GM21447 (cell line): ENCODE results near the gene CAMTA1.

ENCODE experiments used
- ATAC-seq: cut with Tn5 transposase; IDR thresholded peaks from one replicate; pipeline ENCODE4 v1.9.1; 2021; ENCODE audit not compliant: unreplicated experiment

CAMTA1 gene

GRCh38 chr1:7634546-7635240 lies 849.4 kb downstream of the CAMTA1 start:
- no peak for ATAC-seq

- ATAC-seq = no peak
Measured at GRCh38 chr1:7636795-7637526, 851.7 kb downstream of the CAMTA1 start.

- ATAC-seq = no peak
Measured at GRCh38 chr1:7638078-7638477, 852.8 kb downstream of the CAMTA1 start.

GRCh38 chr1:7639435-7640131 lies 854.3 kb downstream of the CAMTA1 start:
- ATAC-seq = no peak

- no peak for ATAC-seq
Measured at GRCh38 chr1:7640350-7640749, 855.1 kb downstream of the CAMTA1 start.

GRCh38 chr1:7640920-7641585 lies 855.8 kb downstream of the CAMTA1 start:
- no peak for ATAC-seq

- no peak for ATAC-seq
Measured at GRCh38 chr1:7641587-7642417, 856.5 kb downstream of the CAMTA1 start.

- no peak for ATAC-seq
Measured at GRCh38 chr1:7642418-7642704, 857.1 kb downstream of the CAMTA1 start.

GRCh38 chr1:7642781-7643529 lies 857.7 kb downstream of the CAMTA1 start:
- no peak for ATAC-seq

GRCh38 chr1:7643530-7643929 lies 858.3 kb downstream of the CAMTA1 start:
- no peak for ATAC-seq

GRCh38 chr1:7644086-7644485 lies 858.8 kb downstream of the CAMTA1 start:
- no peak for ATAC-seq

- no peak for ATAC-seq
Measured at GRCh38 chr1:7644961-7645750, 859.9 kb downstream of the CAMTA1 start.

GRCh38 chr1:7645751-7646048 lies 860.4 kb downstream of the CAMTA1 start:
- ATAC-seq = no peak

- no peak for ATAC-seq
Measured at GRCh38 chr1:7646164-7646563, 860.9 kb downstream of the CAMTA1 start.

- no peak for ATAC-seq
Measured at GRCh38 chr1:7646981-7647901, 862.0 kb downstream of the CAMTA1 start.

- no peak for ATAC-seq
Measured at GRCh38 chr1:7648761-7649384, 863.6 kb downstream of the CAMTA1 start.

- ATAC-seq = no peak
Measured at GRCh38 chr1:7650801-7651200, 865.5 kb downstream of the CAMTA1 start.

- ATAC-seq = no peak
Measured at GRCh38 chr1:7651203-7651602, 865.9 kb downstream of the CAMTA1 start.
